HepG2 (cell line): ENCODE measurements around the gene ZBTB32. TPM values are rescaled to one million over a fixed set of nuclear protein-coding genes. Genes with fewer than 3 reads are reported as not detected.

ENCODE experiments used
- ATM ChIP-seq: fragments of 450-650 bp; IDR thresholded peaks from 2 replicates; pipeline ENCODE4 v1.7.1; 2017; ENCODE audit warnings: mild to moderate bottlenecking, borderline replicate concordance
- ETV6 ChIP-seq: sonication (generic); formaldehyde crosslinking; conservative IDR thresholded peaks from 2 replicates; pipeline ENCODE4 v1.4.0; 2020; ENCODE audit warnings: missing genetic modification reagents
- FOXK1 ChIP-seq: sonication (generic); formaldehyde crosslinking; IDR thresholded peaks from 2 replicates; pipeline ENCODE4 v1.4.0; 2020; ENCODE audit warnings: low read depth, missing genetic modification reagents, borderline replicate concordance
- GABPA ChIP-seq, 2 experiments: IDR thresholded peaks; 2 replicates each; pipeline ENCODE4 v1.6.1; 2011 to 2016; ENCODE audit warnings: low read depth in 2 of 2, low read length in 1 of 2, missing biosample characterization in 1 of 2, missing genetic modification characterization in 1 of 2
- HDAC1 ChIP-seq: sonication (generic); formaldehyde crosslinking; IDR thresholded peaks from 2 replicates; pipeline ENCODE4 v1.5.1; 2020; ENCODE audit warnings: mild to moderate bottlenecking, missing genetic modification reagents
- IRF2 ChIP-seq: IDR thresholded peaks from 2 replicates; pipeline ENCODE4 v1.6.1; 2018; ENCODE audit warnings: missing genetic modification reagents, missing compliant biosample characterization
- JDP2 ChIP-seq: sonication (generic); formaldehyde crosslinking; IDR thresholded peaks from 2 replicates; pipeline ENCODE4 v1.8.1; 2022; ENCODE audit warnings: missing genetic modification reagents, borderline replicate concordance
- PTBP1 ChIP-seq: fragments of 200-400 bp; formaldehyde crosslinking; IDR thresholded peaks from 2 replicates; pipeline ENCODE4 v1.6.1; 2018; ENCODE audit warnings: low read length, low read depth; ENCODE audit not compliant: poor library complexity, severe bottlenecking
- RBFOX2 ChIP-seq: fragments of 200-400 bp; formaldehyde crosslinking; IDR thresholded peaks from 2 replicates; pipeline ENCODE4 v1.6.1; 2017; ENCODE audit warnings: low read depth, mild to moderate bottlenecking, low read length
- U2AF2 ChIP-seq: fragments of 200-400 bp; formaldehyde crosslinking; IDR thresholded peaks from 2 replicates; pipeline ENCODE4 v1.6.1; 2017; ENCODE audit warnings: low read depth, mild to moderate bottlenecking, low read length
- ZNF207 ChIP-seq: fragments of 450-650 bp; IDR thresholded peaks from 2 replicates; pipeline ENCODE4 v1.6.1; 2016; ENCODE audit warnings: antibody characterized with exemption, borderline replicate concordance
- ZNF224 ChIP-seq: sonication (generic); formaldehyde crosslinking; IDR thresholded peaks from 2 replicates; pipeline ENCODE4 v1.5.0; 2020; ENCODE audit warnings: mild to moderate bottlenecking, missing genetic modification reagents
- ZNF34 ChIP-seq: sonication (generic); formaldehyde crosslinking; IDR thresholded peaks from 2 replicates; pipeline ENCODE4 v1.4.0; 2020; ENCODE audit warnings: mild to moderate bottlenecking, missing genetic modification reagents, borderline replicate concordance
- ZNF569 ChIP-seq: sonication (generic); formaldehyde crosslinking; IDR thresholded peaks from 2 replicates; pipeline ENCODE4 v1.5.0; 2020; ENCODE audit warnings: mild to moderate bottlenecking, missing genetic modification reagents, moderate library complexity, borderline replicate concordance
- ZNF577 ChIP-seq: sonication (generic); formaldehyde crosslinking; IDR thresholded peaks from 2 replicates; pipeline ENCODE4 v1.4.0; 2020; ENCODE audit warnings: mild to moderate bottlenecking, low read depth, missing genetic modification reagents, borderline replicate concordance
- ZNF607 ChIP-seq: sonication (generic); formaldehyde crosslinking; IDR thresholded peaks from 2 replicates; pipeline ENCODE4 v1.5.1; 2020; ENCODE audit warnings: missing genetic modification reagents, mild to moderate bottlenecking, borderline replicate concordance
- ZNF777 ChIP-seq: sonication (generic); formaldehyde crosslinking; IDR thresholded peaks from 2 replicates; pipeline ENCODE4 v1.4.0; 2020; ENCODE audit warnings: missing genetic modification reagents
- ZNF790 ChIP-seq: sonication (generic); formaldehyde crosslinking; IDR thresholded peaks from 2 replicates; pipeline ENCODE4 v1.8.0; 2022; ENCODE audit warnings: missing genetic modification reagents, mild to moderate bottlenecking, borderline replicate concordance
- ZNF792 ChIP-seq: IDR thresholded peaks from 2 replicates; pipeline ENCODE4 v1.6.1; 2016
- ZSCAN31 ChIP-seq: sonication (generic); formaldehyde crosslinking; IDR thresholded peaks from 2 replicates; pipeline ENCODE4 v1.5.0; 2020; ENCODE audit warnings: low read depth, mild to moderate bottlenecking, missing genetic modification reagents
- polyA plus RNA-seq, 8 experiments: library from polyadenylated mRNA; depleted of rRNA in 3 of 8; stranded (reverse) in 7 of 8; unstranded in 1 of 8; fragments of >200 nt; fragmentation: Illumina TruSeq in 4 of 8; extraction: Trizol in 4 of 8; gene quantifications; 2 replicates each; pipeline versions ENCODE4 v1.2.1 to v1.2.3, GENCODE V29; 2011 to 2016; ENCODE audit warnings: low read depth in 4 of 8, missing spikeins in 1 of 8, mixed read lengths in 1 of 8; ENCODE audit not compliant: insufficient read depth in 1 of 8
- total RNA-seq, 5 experiments: library from RNA; depleted of rRNA; stranded (reverse); fragments of >200 nt; fragmentation: Illumina TruSeq; extraction: Trizol; gene quantifications; 2 replicates each; pipeline ENCODE4 v1.2.3, GENCODE V29; 2016; ENCODE audit warnings: low read depth in 1 of 5
- TF ChIP-seq, protein P1 (sequence below): sonication (generic); formaldehyde crosslinking; conservative IDR thresholded peaks from 2 replicates; pipeline ENCODE4 v1.4.0; 2020; ENCODE audit warnings: mild to moderate bottlenecking, missing genetic modification reagents, moderate library complexity
- TF ChIP-seq, protein P2 (sequence below): sonication (generic); formaldehyde crosslinking; IDR thresholded peaks from 2 replicates; pipeline ENCODE4 v1.4.0; 2020; ENCODE audit warnings: missing genetic modification reagents
- TF ChIP-seq, protein P3 (sequence below): sonication (generic); formaldehyde crosslinking; IDR thresholded peaks from 2 replicates; pipeline ENCODE4 v1.4.0; 2020; ENCODE audit warnings: missing genetic modification reagents; ENCODE audit errors: not compliant biosample characterization

Gene ZBTB32
- total and polyA plus RNA-seq, 2 of the 13 experiments (the other 11 are each of a cell fraction or from before 2014, with no cell fraction given) = not detected

DNA sequence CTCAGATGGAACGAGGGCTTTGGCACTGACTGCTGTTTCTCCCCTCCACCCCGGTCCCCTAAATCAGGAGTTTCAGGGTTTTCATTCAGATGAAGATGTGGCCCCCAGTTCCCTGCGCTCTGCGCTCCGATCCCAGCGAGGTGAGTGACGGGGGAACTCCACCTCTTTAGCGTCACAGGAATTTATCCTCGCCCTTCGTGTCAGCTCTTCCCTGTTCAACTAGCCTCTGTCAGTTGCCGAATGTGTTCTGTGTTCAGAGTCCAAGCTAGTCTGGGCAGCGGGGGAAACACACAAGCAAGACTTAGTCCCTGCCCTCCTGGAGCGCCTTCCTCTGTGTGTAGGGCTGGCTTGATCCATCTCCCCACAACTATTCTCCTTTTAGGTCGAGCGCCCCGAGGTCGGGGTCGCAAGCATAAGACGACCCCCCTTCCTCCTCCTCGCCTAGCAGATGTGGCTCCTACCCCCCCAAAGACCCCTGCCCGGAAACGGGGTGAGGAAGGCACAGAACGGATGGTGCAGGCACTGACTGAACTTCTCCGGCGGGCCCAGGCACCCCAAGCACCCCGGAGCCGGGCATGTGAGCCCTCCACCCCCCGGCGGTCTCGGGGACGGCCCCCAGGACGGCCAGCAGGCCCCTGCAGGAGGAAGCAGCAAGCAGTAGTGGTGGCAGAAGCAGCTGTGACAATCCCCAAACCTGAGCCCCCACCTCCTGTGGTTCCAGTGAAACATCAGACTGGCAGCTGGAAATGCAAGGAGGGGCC is 15.2 kb downstream of the ZBTB32 start (continued):
- TF ChIP-seq, protein P1, sequence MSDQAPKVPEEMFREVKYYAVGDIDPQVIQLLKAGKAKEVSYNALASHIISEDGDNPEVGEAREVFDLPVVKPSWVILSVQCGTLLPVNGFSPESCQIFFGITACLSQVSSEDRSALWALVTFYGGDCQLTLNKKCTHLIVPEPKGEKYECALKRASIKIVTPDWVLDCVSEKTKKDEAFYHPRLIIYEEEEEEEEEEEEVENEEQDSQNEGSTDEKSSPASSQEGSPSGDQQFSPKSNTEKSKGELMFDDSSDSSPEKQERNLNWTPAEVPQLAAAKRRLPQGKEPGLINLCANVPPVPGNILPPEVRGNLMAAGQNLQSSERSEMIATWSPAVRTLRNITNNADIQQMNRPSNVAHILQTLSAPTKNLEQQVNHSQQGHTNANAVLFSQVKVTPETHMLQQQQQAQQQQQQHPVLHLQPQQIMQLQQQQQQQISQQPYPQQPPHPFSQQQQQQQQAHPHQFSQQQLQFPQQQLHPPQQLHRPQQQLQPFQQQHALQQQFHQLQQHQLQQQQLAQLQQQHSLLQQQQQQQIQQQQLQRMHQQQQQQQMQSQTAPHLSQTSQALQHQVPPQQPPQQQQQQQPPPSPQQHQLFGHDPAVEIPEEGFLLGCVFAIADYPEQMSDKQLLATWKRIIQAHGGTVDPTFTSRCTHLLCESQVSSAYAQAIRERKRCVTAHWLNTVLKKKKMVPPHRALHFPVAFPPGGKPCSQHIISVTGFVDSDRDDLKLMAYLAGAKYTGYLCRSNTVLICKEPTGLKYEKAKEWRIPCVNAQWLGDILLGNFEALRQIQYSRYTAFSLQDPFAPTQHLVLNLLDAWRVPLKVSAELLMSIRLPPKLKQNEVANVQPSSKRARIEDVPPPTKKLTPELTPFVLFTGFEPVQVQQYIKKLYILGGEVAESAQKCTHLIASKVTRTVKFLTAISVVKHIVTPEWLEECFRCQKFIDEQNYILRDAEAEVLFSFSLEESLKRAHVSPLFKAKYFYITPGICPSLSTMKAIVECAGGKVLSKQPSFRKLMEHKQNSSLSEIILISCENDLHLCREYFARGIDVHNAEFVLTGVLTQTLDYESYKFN (CRISPR knock-in tag) = peak; percentile 50
- TF ChIP-seq ZNF577 (CRISPR knock-in tag) (no peak), JDP2 (CRISPR knock-in tag) (no peak), ETV6 (CRISPR knock-in tag) (no peak), ZNF792 (CRISPR knock-in tag) (no peak), U2AF2 (no peak), FOXK1 (no peak), HDAC1 (CRISPR knock-in tag) (peak; percentile 37), PTBP1 (no peak), GABPA (IDR thresholded peaks at IDR 0.05; ENCODE audit: low read depth, low read length) (no peak), GABPA (CRISPR knock-in tag; IDR thresholded peaks at IDR 0.05; ENCODE audit: low read depth) (no peak), ZNF790 (CRISPR knock-in tag) (no peak), ATM (no peak), RBFOX2 (no peak), ZNF224 (no peak), IRF2 (CRISPR knock-in tag) (no peak), ZNF607 (CRISPR knock-in tag) (no peak), ZSCAN31 (CRISPR knock-in tag) (no peak), ZNF777 (CRISPR knock-in tag) (no peak), ZNF569 (CRISPR knock-in tag) (no peak), ZNF34 (no peak), ZNF207 (no peak)
- TF ChIP-seq, protein P2, sequence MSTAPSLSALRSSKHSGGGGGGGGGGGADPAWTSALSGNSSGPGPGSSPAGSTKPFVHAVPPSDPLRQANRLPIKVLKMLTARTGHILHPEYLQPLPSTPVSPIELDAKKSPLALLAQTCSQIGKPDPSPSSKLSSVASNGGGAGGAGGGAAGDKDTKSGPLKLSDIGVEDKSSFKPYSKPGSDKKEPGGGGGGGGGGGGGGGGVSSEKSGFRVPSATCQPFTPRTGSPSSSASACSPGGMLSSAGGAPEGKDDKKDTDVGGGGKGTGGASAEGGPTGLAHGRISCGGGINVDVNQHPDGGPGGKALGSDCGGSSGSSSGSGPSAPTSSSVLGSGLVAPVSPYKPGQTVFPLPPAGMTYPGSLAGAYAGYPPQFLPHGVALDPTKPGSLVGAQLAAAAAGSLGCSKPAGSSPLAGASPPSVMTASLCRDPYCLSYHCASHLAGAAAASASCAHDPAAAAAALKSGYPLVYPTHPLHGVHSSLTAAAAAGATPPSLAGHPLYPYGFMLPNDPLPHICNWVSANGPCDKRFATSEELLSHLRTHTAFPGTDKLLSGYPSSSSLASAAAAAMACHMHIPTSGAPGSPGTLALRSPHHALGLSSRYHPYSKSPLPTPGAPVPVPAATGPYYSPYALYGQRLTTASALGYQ (CRISPR knock-in tag) = no peak
- TF ChIP-seq, protein P3, sequence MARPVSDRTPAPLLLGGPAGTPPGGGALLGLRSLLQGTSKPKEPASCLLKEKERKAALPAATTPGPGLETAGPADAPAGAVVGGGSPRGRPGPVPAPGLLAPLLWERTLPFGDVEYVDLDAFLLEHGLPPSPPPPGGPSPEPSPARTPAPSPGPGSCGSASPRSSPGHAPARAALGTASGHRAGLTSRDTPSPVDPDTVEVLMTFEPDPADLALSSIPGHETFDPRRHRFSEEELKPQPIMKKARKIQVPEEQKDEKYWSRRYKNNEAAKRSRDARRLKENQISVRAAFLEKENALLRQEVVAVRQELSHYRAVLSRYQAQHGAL (CRISPR knock-in tag) = no peak
